HG03575 (cell line): ENCODE measurements around the gene GALNT2.

Experiments
- ATAC-seq: cut with Tn5 transposase; IDR thresholded peaks from one replicate; pipeline ENCODE4 v1.9.1; 2021; ENCODE audit not compliant: unreplicated experiment, insufficient number of reproducible peaks, low FRiP score; ENCODE audit errors: extremely low read depth

The GALNT2 gene

DNA sequence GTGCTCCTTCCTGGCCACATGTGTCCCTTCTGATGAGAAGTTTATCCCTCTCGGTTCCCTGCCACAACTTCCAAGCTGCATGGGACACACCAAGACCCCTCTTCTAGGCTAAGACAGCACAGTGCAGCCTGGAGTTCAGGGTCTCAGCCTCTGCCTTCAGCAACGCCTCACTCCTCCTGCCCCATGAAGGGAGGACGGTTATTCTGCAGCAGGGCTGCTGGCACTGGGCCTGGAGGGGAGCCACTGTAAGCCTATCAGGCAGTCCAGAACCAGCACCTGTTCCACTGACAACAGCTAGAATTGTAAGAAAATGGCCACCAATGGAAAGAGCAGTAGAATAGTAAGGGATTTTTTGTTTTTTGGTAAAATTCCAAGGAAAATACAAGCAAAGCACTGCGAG is 72.3 kb downstream of the GALNT2 start:
- no peak for ATAC-seq

DNA sequence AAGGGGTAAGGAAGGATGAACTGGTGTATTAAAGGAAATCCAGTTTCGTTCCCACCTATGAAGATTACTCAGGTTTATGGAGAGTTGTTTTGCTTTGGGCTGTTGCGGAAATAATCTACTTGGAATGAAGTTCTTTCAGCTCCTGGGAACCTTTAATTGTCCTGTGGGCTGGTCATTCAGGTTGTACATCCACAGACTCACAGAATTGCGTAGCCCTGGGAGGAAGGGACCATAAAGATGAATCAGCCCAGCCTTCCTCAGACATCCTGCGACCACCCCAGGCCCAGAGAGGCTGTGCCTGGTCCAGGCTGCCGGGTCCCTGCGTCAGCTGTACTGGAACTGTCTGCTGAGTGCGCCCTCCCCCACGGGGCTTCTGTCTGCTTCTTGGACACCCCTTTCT is 72.7 kb downstream of the GALNT2 start:
- ATAC-seq = no peak

DNA sequence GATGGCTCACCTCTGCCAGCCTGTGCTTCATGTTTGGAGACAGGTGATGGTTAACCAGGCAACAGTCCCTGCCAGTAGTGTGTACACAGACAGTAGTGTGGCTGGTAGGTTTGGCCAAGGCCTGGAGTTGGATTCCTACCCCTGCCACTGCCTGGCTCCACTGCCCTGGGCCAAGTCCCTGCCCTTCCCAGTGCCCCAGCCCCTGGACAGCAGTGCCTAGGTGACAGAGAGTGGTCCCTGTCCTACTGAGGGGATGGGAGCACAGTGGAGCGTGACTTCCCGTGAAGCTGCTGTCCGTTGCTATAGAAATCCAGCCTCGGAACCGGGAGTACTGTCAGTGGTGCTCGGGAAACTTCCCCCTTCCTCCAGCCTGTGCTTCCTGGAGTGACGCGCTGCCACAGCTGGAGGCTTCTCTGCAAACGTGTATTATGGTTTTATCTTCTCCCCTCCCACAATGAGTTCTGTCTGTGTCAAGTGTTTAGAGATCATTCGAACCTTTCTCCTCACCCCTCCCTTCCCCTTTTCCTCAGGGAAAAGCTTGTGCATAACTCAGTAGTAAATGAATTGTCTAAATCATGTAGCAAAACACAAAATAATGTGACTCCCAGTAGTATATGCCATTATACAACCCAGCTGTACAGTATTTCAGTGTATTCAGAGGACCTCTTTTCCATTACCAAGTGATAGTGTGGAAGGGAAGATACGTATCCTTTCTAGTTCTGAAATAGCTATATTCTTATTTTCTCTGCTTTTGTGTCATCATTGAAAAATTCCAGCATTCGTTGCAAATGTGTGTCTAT is 73.4 kb downstream of the GALNT2 start:
- no peak for ATAC-seq

DNA sequence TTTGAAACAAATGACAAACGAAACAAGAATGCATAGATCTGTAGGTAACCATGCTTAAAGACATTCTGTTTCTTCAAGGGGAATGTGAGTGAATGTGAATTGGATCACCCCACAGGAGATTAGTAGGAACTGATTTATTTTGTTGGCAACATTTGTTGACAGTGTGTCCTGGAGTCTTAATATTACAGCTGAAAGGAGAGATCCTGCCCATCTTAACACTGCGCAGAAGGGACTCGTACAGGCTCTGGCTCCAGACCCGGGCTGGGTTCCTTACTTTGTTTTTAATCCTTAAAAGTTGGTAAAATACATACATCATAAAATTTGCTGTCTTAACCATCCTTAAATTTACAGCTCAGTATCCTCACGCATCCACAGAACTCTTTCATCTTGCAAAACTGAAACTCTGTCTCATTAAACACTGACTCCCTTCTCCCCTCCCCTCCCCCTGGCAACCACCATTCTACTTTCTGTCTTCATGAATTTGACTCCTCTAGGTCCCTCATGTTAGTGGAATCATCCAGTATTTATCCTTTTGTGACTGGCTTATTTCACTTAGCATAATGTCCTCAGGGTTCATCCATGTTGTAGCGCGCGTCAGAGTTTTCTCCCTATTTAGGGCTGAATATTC is 74.1 kb downstream of the GALNT2 start:
- ATAC-seq = no peak

DNA sequence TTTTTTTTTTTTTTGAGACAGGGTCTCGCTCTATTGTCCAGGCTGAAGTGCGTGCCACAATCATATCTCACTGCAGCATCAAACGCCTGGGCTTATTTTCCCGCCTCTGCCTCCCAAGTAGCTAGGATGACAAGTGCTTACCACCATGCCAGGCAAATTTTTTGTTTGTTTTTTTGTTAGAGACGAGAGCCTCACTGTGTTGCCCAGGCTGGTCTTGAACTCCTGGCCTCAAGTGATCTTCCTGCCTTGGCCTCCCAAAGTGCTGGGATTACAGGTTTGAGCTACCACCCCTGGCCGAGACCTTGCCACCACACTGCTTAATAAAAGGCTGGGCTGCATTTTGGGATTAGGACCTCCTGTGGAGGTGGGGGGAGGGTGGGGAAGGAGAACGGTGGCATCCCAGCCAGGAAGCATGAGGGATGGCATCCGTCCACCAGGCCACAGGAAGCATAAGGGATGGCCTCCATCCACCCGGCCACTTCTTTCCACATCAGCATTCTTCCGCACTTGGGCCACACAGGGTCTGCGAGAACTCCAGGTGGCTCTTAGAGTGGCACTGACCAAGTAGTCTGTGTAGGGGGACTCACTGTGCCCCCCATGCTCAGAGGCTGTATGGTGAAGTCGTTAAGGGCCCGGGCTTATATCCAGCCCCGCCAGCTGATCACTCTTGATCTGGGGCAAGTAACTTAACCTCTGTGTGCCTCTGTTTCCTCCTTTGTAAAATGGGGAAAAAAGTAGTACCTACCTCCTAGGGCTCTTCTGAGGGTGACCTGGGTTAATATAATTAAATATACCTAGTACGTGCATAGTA is 75.0 kb downstream of the GALNT2 start:
- no peak for ATAC-seq

DNA sequence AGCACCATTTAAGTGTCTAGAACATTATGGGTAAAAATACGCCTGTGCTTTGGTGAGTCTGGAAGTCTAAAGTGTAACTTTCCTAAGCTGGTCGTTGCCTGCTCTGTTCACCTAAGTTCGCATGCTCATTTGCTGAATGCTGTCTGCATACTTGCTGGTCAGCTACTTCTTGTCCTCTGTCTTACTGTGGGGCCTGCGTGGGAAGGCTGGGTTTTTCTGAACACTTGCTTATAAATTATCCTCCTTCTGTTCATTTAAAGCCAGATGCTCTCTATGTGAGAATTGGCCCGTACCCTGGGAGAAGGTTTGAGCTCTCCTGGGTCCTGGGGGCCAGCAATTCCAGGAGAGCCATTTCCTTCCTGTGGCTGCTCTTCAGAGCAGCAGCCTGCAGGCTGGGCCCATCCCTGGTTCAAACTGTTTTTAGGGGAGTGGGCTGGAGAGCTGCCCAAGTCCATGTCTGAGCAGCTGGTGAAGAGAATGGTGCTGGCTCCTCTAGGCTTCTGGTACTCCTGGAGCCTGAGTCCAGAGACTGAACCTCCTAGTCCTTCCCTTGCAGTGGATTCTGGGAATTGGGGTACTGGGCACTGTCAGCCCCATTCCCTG is 75.7 kb downstream of the GALNT2 start:
- no peak for ATAC-seq

DNA sequence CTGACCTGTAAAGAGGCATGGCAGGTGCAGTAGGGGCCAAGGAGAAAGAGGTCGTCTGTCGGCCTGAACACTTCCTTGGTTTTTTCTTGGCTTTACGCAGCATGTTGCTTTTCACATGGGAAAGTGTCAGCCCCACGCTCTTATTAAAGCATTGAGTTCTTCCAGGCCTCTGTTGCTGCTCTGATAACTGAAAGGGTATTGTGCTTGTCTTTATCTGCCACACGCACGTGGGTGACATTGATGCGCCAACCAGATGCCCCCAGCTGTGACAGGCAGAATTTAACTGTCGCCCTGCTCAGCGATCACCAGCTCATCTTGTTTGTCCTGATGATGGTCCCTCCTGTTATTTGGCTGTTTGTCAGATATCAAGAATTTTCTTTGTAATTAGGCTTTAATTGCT is 76.5 kb downstream of the GALNT2 start:
- ATAC-seq = no peak

DNA sequence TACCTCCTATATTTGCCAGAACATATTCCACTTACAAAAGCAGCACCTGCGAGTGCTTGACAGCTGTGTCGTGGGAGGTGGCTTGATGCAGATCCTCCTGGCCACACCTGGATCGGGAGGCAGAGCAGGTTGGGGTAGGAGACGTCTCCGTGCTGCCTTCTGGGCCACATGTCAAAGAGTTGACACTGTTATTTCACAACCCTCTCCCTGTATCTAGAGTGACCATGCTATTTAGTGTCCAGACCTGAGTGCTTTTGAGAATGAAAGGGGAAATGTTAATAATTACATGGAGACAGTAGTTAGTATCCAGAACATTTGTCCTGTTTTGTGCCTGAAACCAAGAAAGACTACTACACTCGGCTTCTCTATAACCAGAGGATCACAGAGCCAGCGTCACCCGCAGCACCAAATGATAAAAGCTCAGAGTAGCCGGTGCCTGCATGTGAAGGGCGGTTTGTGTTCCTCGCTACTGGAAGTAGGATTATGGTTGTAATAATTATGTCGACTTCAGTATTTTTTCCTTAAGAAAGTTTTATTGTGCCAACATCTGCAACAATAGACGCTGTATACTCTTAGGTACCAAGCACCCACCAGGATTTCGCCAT is 77.1 kb downstream of the GALNT2 start:
- ATAC-seq = no peak

DNA sequence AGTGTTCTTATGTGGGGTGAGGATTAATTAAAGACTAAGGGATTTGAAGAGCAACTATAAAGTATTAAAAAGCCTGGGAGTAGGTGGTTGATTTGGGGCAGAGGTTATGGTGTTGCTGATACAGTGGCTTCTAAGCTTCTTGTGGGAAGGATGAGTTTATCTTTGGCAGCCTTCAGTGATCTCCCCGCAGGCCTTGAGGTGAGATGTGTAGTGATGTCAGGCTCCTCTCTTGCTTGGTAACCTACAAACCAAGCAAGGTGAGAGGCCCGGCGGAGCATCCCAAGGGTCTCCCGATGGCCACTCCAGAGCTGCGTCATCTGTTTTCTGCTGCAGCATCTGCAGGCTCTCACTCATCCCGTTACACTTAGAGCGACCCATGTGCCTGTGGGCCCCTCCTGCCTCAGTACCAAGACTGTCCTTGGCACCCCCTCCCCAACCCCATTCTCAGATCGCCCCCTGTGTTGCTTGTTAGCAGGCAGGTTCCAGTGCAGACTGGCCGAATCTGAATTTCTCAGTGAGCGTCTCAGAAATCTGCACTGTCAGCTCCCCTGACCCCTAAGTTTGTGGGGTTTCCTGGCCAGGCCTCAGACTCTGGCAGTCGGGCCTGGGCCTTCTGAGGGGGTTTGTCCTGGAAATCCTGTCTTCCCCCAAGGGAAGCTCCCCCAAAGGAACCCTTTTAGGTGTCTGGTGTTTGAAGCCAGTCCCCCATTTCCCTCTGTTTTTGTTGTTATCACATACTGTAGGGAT is 77.9 kb downstream of the GALNT2 start:
- ATAC-seq = no peak

DNA sequence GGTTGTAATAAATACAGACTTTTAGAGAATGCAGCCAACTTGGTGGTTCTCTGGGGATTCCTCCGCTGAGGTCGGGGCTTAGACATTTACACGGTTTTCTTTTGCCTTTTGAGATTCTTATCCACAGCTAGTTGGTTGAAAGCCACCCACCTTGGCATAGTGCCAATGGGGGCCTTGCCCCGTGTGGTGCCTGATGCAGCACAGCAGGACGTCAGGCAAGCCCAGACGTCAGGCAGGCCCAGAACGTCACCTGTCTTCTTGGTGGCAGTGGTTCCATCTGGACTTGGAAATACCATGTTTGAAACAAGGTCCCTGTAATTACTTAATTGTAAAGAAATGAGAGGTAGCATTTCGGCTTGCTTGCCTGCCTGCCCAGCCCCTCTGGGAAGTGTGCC is 78.5 kb downstream of the GALNT2 start:
- ATAC-seq = no peak

DNA sequence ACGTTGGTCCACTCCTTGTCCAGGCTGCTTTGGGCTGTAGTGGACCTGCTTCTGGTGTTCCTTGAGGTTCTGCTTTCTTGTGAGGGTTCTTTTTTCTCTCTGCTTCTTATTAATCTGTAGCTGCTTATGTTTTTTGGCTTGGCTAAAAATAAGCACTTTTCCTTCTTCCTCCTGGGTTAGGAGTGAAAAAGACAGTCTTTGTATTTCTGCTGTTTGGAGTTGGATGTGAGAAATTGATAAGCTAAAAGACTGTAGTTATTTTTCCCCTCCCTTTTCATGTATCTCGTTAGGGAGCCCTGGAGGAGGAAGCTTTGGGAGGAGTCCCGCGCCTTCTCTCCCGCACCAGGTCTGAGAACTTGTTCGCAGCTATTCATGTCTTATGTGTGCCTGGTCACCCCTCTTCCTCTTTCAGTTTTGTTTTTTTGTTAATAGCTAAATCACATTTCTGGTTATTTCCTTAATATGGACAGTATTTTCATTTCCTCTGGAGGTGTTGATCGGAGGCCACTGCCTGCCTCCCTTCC is 79.0 kb downstream of the GALNT2 start:
- no peak for ATAC-seq

DNA sequence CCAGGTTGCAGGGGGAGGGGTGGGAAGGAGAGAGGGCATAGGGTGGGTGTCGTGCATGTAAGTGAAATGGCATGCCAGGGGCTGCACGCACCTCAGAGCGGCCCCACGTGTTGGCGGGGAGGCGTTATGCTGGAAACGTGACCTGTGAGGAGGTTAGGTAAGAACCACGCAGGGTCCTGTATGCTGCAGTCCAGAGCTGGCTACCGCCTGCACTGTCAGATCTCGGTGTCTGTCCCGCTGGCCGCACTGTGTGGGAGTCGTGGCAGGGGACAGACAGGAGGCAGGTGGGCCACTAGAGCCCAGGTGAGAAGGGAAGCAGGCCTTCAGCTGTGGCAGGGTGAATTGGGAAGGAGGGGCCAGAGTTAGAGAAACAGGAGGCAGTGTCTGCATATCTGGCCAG is 79.7 kb downstream of the GALNT2 start:
- no peak for ATAC-seq

DNA sequence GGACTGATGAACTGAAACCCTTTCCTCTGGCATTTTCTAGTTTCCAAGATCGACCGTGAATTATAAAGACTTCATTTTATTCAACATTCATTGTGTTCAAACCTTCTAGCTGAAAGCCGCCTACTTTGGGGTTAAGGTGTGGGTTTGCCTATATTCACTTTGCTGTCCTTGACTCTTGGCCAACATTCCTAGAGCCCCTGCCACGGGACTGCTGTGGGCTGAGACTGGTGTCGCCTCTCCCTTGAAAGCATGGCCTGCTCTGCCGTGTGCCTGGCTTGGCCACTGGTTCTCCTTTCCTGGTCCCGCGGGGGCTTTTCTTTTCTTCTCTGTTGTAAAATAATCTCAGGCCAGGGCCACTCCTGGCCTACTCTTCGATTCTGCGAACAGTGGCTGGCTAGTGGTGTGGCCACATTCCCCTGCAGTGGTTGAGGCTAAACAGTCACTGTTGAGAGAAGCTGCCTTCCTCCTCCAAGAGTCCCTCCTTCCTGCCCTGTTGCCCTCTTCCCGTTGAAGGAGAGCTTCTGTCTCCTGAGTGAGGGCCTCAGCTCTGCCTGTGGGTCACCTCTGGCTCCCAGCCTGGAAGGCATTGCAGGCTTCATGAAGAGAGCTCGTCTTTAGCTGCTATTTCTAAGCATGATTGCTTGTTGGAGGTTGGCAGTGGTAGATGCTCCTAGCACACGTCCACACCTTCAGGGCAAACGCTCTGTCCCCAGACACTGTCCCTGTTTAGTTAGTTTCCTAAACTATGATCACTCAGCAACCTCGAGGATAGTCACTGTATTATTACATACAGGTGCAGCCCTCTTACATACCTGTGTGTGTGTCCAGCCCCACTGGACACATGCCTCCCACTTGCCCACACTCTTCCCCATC is 80.5 kb downstream of the GALNT2 start:
- no peak for ATAC-seq

DNA sequence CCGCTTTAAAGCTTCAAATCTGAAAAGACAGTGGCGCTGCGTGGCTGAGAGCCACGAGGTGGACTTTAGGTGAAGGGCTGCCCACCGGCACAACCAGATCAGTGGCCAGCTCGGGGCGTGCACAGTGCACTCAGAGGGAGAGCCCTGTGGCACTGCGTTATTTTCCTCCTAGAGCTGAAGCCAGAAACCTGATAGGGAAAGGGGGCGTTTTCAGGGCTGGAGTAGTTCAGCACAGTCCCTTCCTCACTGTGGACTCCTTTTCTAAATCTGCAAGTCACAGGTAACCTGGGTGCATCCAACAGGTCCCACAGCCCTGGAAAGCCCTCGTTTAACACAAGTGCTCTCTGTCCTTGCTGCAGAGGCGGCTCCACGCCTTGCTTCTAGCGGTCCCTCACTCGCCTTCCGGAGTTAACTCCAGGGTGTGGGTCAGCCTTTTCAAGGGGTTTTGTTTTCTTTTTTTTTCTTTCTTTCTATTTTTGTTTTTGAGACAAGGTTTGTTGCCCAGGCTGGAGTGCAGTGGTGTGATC is 81.2 kb downstream of the GALNT2 start:
- ATAC-seq = no peak

DNA sequence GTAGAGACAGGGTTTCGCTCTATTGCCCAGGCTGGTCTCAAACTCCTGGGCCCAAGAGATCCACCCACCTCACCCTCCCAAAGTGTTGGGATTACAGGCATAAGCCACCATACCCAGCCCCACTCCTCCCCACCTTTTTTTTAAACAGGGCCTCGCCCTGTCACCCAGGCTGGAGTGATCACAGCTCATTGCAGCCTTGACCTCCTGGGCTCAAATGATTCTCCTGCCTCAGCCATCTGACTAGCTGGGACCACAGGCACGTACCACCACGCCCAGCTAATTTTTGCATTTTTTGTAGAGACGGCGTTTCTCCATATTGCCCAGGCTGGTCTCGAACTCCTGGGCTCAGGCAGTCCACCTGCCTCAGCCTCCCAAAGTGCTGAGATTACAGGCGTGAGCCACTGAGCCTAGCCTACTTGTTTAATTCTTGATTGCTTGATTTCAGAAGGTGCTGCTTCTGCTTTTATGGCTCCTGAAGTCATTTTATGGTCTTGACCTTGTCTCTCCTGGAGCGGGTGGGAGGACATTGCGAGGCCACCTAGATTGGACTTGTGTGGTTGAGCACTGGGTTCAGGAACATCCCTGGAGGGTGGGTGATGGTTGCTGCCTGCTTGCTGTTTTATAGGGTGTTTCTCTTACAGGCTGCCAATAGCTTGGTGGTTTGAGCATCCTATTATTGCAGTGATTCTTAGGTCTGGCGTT is 81.9 kb downstream of the GALNT2 start:
- ATAC-seq = no peak

DNA sequence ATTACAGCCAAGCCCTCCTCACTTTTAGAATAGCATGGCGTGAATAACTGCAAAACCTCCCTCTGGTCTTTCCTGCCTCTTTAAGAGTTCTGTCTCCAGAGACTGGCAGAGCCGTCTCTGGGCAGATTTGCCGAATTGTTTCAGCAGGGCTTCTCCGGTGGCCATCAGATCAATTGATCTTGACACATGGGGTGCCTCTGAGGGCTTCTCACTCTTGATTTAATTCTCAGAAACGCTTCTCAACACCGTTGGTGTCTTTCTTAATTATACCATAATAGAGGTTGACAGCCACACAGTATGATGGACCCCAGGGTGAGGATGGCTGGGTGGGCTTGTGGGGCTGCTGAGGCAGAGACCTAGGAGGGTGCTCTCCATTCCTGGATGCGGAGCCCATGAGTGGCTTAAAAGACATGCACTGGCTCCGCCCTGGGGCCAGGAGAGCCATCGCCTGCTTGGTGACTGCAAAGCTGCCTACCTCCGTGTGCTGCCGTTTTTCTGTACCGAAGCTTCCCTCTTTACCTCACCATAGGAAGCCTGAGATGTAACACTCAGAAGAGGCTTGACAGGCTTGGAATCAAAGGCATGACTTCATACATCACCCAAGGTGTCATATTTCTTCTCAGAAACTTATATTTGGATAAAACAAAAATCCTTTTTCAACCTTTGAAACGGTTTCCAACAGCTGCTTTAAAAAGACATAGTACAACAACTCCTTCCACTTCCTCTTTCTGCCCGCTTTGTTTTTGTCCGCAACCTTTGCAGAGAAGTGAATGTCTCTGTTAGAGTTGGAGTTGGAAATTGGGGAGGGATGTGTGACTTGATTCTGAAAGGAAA is 82.9 kb downstream of the GALNT2 start:
- ATAC-seq = no peak
